K562 (cell line): ENCODE results near the gene OLFML2B. TPM values are rescaled to one million over a fixed set of nuclear protein-coding genes. Genes with fewer than 3 reads are reported as not detected.

ENCODE experiments used
- ATAC-seq: fragments of 200-7000 bp; cut with Tn5 transposase; 3 replicates; pipeline ENCODE4 v1.9.1; 2020; ENCODE audit warnings: moderate library complexity
- BruUV-seq: library from RNA; stranded (reverse); fragments of 400-500 nt; replicated peaks from 2 replicates; lab custom pipeline; 2021; lab: Mats Ljungman, UMichigan
- CTCF ChIA-PET: fragments of 300-600 bp; formaldehyde crosslinking; extraction: SDS; loops from one replicate; lab custom pipeline; 2021; ENCODE audit warnings: low intra/inter-chr PET ratio; lab: Yijun Ruan, JAX
- POLR2A ChIA-PET: fragments of 300-600, 350-650 bp; sonication (Branson Sonifier 250); formaldehyde crosslinking; extraction: SDS; loops from one replicate; lab custom pipeline; 2021; ENCODE audit warnings: antibody characterized with exemption, inconsistent platforms; lab: Yijun Ruan, JAX
- DNase-seq, 4 experiments: peaks; one replicate each; pipeline versions ENCODE4 v3.0.0 to v3.0.0-alpha.2; 2011 to 2018; ENCODE audit warnings: low spot score in 3 of 4, mixed read lengths in 3 of 4; ENCODE audit errors: extremely low read depth in 1 of 4
- FAIRE-seq: peaks from 2 replicates; lab custom pipeline; 2011; peaks lifted over from hg19 to GRCh38; lab: Jason Lieb, UNC
- H2AFZ ChIP-seq: 2 replicates; pipeline ENCODE4 v1.6.0; 2011; ENCODE audit warnings: low read depth, low read length, control low read depth, inconsistent platforms
- H3K27ac ChIP-seq: fragments of 200-600 bp; 3 replicates; pipeline ENCODE4 v1.8.0; 2011; ENCODE audit warnings: low read depth, mild to moderate bottlenecking, control low read depth, inconsistent platforms, low read length, moderate library complexity, mixed read lengths; ENCODE audit errors: extremely low read depth
- H3K27me3 ChIP-seq, 2 experiments: fragments of 300-600 bp in 1 of 2; 2 replicates in 1 of 2; 3 replicates in 1 of 2; pipeline versions ENCODE4 v1.6.0 to v1.8.0; 2011; ENCODE audit warnings: inconsistent platforms in 2 of 2, low read length in 2 of 2, mild to moderate bottlenecking in 1 of 2, mixed read lengths in 1 of 2, moderate library complexity in 1 of 2; ENCODE audit not compliant: control insufficient read depth in 2 of 2, insufficient read depth in 2 of 2
- H3K36me3 ChIP-seq: fragments of 300-600 bp; 3 replicates; pipeline ENCODE4 v1.8.0; 2011; ENCODE audit warnings: mild to moderate bottlenecking, low read length, inconsistent platforms; ENCODE audit not compliant: control insufficient read depth, insufficient read depth
- H3K4me1 ChIP-seq, 2 experiments: fragments of 200-600 bp in 1 of 2; replicated peaks in 1 of 2; 2 replicates in 1 of 2; 3 replicates in 1 of 2; pipeline versions ENCODE4 v1.5.1 to v1.8.0; 2011; ENCODE audit warnings: inconsistent platforms in 2 of 2, low read length in 2 of 2, mild to moderate bottlenecking in 1 of 2, mixed read lengths in 1 of 2, moderate library complexity in 1 of 2; ENCODE audit not compliant: control insufficient read depth in 2 of 2, insufficient read depth in 2 of 2
- H3K4me2 ChIP-seq: 2 replicates; pipeline ENCODE4 v1.6.1; 2011; ENCODE audit warnings: low read length, control low read depth, inconsistent platforms, mixed read lengths; ENCODE audit not compliant: insufficient read depth
- H3K4me3 ChIP-seq: fragments of 200-600 bp; sonication (generic), shearing (Covaris generic); 2 replicates; pipeline ENCODE4 v1.5.1; 2016; ENCODE audit warnings: control low read depth, inconsistent platforms
- H3K79me2 ChIP-seq: fragments of 200-600 bp; 3 replicates; pipeline ENCODE4 v1.8.0; 2011; ENCODE audit warnings: low read length, inconsistent platforms; ENCODE audit not compliant: control insufficient read depth, insufficient read depth
- H3K9ac ChIP-seq, 2 experiments: 2 replicates each; pipeline versions ENCODE4 v1.6.0 to v1.6.1; 2011; ENCODE audit warnings: low read depth in 2 of 2, low read length in 2 of 2, control low read depth in 1 of 2, inconsistent platforms in 1 of 2, mild to moderate bottlenecking in 1 of 2, mixed read lengths in 1 of 2; ENCODE audit not compliant: insufficient read depth in 1 of 2
- H3K9me1 ChIP-seq: one replicate; pipeline ENCODE4 v1.6.0; 2011; ENCODE audit warnings: inconsistent platforms, mild to moderate bottlenecking, low read length, moderate library complexity; ENCODE audit not compliant: control insufficient read depth, insufficient read depth
- H3K9me3 ChIP-seq: replicated peaks from 2 replicates; pipeline ENCODE4 v1.5.1; 2011; ENCODE audit warnings: low read depth, low read length, inconsistent platforms; ENCODE audit not compliant: control insufficient read depth, insufficient read depth
- H4K20me1 ChIP-seq: replicated peaks from 2 replicates; pipeline ENCODE4 v1.6.1; 2011; ENCODE audit warnings: low read length, inconsistent platforms, mixed read lengths; ENCODE audit not compliant: control insufficient read depth, insufficient read depth
- ARHGAP35 ChIP-seq: fragments of 450-650 bp; IDR thresholded peaks from 2 replicates; pipeline ENCODE4 v1.6.1; 2018; ENCODE audit not compliant: partially characterized antibody
- CUX1 ChIP-seq: fragments of 200-800 bp; sonication (Bioruptor generic); IDR thresholded peaks from 2 replicates; pipeline ENCODE4 v1.6.1; 2016; ENCODE audit warnings: missing genetic modification characterization, missing compliant biosample characterization
- E2F8 ChIP-seq: fragments of 450-650 bp; IDR thresholded peaks from 2 replicates; pipeline ENCODE4 v1.7.1; 2018; ENCODE audit warnings: mild to moderate bottlenecking, low read depth; ENCODE audit not compliant: partially characterized antibody
- FOXJ2 ChIP-seq: fragments of 200-800 bp; sonication (Bioruptor generic); IDR thresholded peaks from 2 replicates; pipeline ENCODE4 v1.6.1; 2016; ENCODE audit warnings: missing genetic modification characterization, missing compliant biosample characterization
- HNRNPLL ChIP-seq: fragments of 200-400 bp; formaldehyde crosslinking; IDR thresholded peaks from 2 replicates; pipeline ENCODE4 v1.6.1; 2017; ENCODE audit warnings: low read length, low read depth, mild to moderate bottlenecking; ENCODE audit not compliant: poor library complexity, severe bottlenecking
- HSF4 ChIP-seq: fragments of 250-450 bp; sonication (Bioruptor Pico); IDR thresholded peaks from 2 replicates; pipeline ENCODE4 v2.1.2; 2022; ENCODE audit warnings: mild to moderate bottlenecking, moderate library complexity, borderline replicate concordance
- MXI1 ChIP-seq: IDR thresholded peaks from 2 replicates; pipeline ENCODE4 v1.6.1; 2011; ENCODE audit warnings: low read depth, mild to moderate bottlenecking, improper control_type of control experiment, low read length
- PHF8 ChIP-seq: fragments of 200-600 bp; sonication (generic); IDR thresholded peaks from 2 replicates; pipeline ENCODE4 v1.6.1; 2012; ENCODE audit warnings: mixed run types, mild to moderate bottlenecking, inconsistent platforms, low read length, moderate library complexity, borderline replicate concordance
- PHTF2 ChIP-seq: fragments of 250-450 bp; sonication (Bioruptor Pico); IDR thresholded peaks from 2 replicates; pipeline ENCODE4 v1.5.0; 2021; ENCODE audit warnings: mild to moderate bottlenecking
- RBM22 ChIP-seq: fragments of 200-400 bp; formaldehyde crosslinking; IDR thresholded peaks from 2 replicates; pipeline ENCODE4 v1.6.1; 2018; ENCODE audit warnings: low read length, low read depth; ENCODE audit not compliant: poor library complexity, severe bottlenecking
- SMARCB1 ChIP-seq: IDR thresholded peaks from 2 replicates; pipeline ENCODE4 v1.6.1; 2011; ENCODE audit warnings: improper control_type of control experiment, low read depth; ENCODE audit not compliant: insufficient read length
- SREBF2 ChIP-seq: sonication (generic); formaldehyde crosslinking; IDR thresholded peaks from 2 replicates; pipeline ENCODE4 v1.4.0; 2020; ENCODE audit warnings: mild to moderate bottlenecking, missing genetic modification reagents
- SRSF7 ChIP-seq: fragments of 200-400 bp; formaldehyde crosslinking; optimal IDR thresholded peaks from 2 replicates; pipeline ENCODE3; 2017; ENCODE audit warnings: mild to moderate bottlenecking, low read depth, low read length
- ZNF232 ChIP-seq: sonication (generic); formaldehyde crosslinking; IDR thresholded peaks from 2 replicates; pipeline ENCODE4 v1.8.0; 2022; ENCODE audit warnings: mild to moderate bottlenecking, missing genetic modification reagents
- ZNF444 ChIP-seq: fragments of 250-450 bp; sonication (Bioruptor Pico); IDR thresholded peaks from 2 replicates; pipeline ENCODE4 v1.4.0; 2020; ENCODE audit warnings: mild to moderate bottlenecking, moderate library complexity
- WGBS: fragments of 100-300 bp; shearing (Covaris generic); methylation state at CpG from one replicate; pipeline ENCODE4 v1.1.6; 2016; ENCODE audit warnings: low coverage, mixed read lengths; ENCODE audit not compliant: insufficient coverage; ENCODE audit errors: missing lambda C conversion rate; 5-methylcytosine and 5-hydroxymethylcytosine counted together
- in situ Hi-C: fragments of 300-500 bp; cut with MboI; formaldehyde crosslinking; loops from 4 replicates; pipeline ENCODE4 v1.15.0; 2018; ENCODE audit warnings: inconsistent platforms, mixed read lengths
- intact Hi-C: fragments of 100-400 bp; cut with micrococcal nuclease; formaldehyde crosslinking; loops from 2 replicates; pipeline ENCODE4 v1.14.2; 2022
- polyA plus RNA-seq, 8 experiments: library from polyadenylated mRNA; depleted of rRNA in 4 of 8; stranded (reverse) in 5 of 8; unstranded in 3 of 8; fragments of >200 nt; fragmentation: Nextera tagmentation in 2 of 8; fragmentation: Illumina TruSeq in 1 of 8; extraction: Ambion mirVana in 2 of 8; extraction: Trizol in 1 of 8; gene quantifications; 2 replicates each; pipeline versions ENCODE4 v1.2.1 to v1.2.3, GENCODE V29; 2011 to 2014; ENCODE audit warnings: inconsistent platforms in 1 of 8, missing spikeins in 1 of 8
- total RNA-seq, 7 experiments: library from RNA; depleted of rRNA in 6 of 7; stranded (reverse); fragments of >200 nt in 6 of 7; fragmentation: Illumina TruSeq in 2 of 7; extraction: Trizol in 2 of 7; gene quantifications; 2 replicates each; pipeline versions ENCODE4 v1.2.1 to v1.2.3, GENCODE V29; 2011 to 2021; ENCODE audit warnings: low replicate concordance in 1 of 7

The OLFML2B gene
- total and polyA plus RNA-seq, 9 of the 15 experiments (the other 6 are each of a cell fraction or from before 2014, with no cell fraction given) = not detected

GRCh38 chr1:162008799-162009198, 14.9 kb downstream of the OLFML2B start:
- BruUV-seq = no TSS peak
- FAIRE-seq (no peak), ATAC-seq (no peak), DNase-seq (no peak)
- WGBS = 1% methylated on average over 5 of the region's 5 CpGs
- Histone ChIP-seq H2AFZ (no peak overlapping the region), H3K9me3 (no peaks in the 10 kb centered on the region), H3K4me1 (no peaks in the 10 kb centered on the region), H3K9me1 (no peaks in the 10 kb centered on the region), H3K27me3 (peaks cover 19 to 68% of the 10 kb centered on the region in 2 experiments; a peak in 4 of 5 replicates), H3K79me2 (no peaks in the 10 kb centered on the region), H3K36me3 (no peaks in the 10 kb centered on the region), H3K27ac (no peak overlapping the region), H3K9ac (no peak overlapping the region), H4K20me1 (no peaks in the 10 kb centered on the region), H3K4me3 (no peak overlapping the region), H3K4me2 (no peak overlapping the region)
- no peak for TF ChIP-seq PHF8
- no peak for TF ChIP-seq ZNF232
- no peak for TF ChIP-seq FOXJ2 (tag)
- TF ChIP-seq SREBF2 (CRISPR knock-in tag) = no peak
- TF ChIP-seq SMARCB1 = no peak
- no peak for TF ChIP-seq HNRNPLL
- TF ChIP-seq RBM22 = no peak
- TF ChIP-seq CUX1 (CRISPR knock-in tag) = no peak
- TF ChIP-seq PHTF2 (CRISPR knock-in tag) = no peak
- TF ChIP-seq SRSF7 = no peak
- TF ChIP-seq ARHGAP35 = no peak
- TF ChIP-seq ZNF444 = no peak
- no peak for TF ChIP-seq HSF4 (CRISPR knock-in tag)
- TF ChIP-seq E2F8 = no peak
- no peak for TF ChIP-seq MXI1
- CTCF ChIA-PET = no interaction called here
- POLR2A ChIA-PET = interaction anchor here (0.6 kb wide), 2 partner anchors 10 to 25 kb away, joined by 4 to 5 read pairs; no protein-coding TSS in a partner anchor
- in situ Hi-C loops (loop anchor here (25.0 kb wide), 1 partner anchor 546 kb away; no protein-coding TSS in a partner anchor), intact Hi-C loops (no loop called here)
